ENCODE measurements around the gene ZNF343.

The ZNF343 gene

GRCh38 chr20:2455771-2456497 lies 52.8 kb downstream of the ZNF343 start:
- Histone ChIP-seq H3K36me3 (replicated peaks) (peaks cover 22% of the 10 kb centered on the region), H3K27ac (no peak overlapping the region), H3K27me3 (replicated peaks) (no peaks in the 10 kb centered on the region), H3K4me3 (ENCODE audit: low read depth, low read length) (no peak overlapping the region)
- no peak for DNase-seq
- in situ Hi-C loops (cut with HindIII; ENCODE audit: low pct_ligation_motif_present, low sequenced_read_pairs), result no loop called here
- TF ChIP-seq CTCF (IDR thresholded peaks at IDR 0.05; ENCODE audit: low read depth, low read length, missing control alignments), result no peak

GRCh38 chr20:2453792-2454191 lies 54.9 kb downstream of the ZNF343 start:
- DNase-seq, result no peak
- in situ Hi-C loops (cut with HindIII; ENCODE audit: low pct_ligation_motif_present, low sequenced_read_pairs), result no loop called here
- Histone ChIP-seq H3K27me3 (replicated peaks) (no peaks in the 10 kb centered on the region), H3K27ac (no peak overlapping the region), H3K36me3 (replicated peaks) (peaks cover 3% of the 10 kb centered on the region), H3K4me3 (ENCODE audit: low read depth, low read length) (no peak overlapping the region)
- TF ChIP-seq CTCF (IDR thresholded peaks at IDR 0.05; ENCODE audit: low read depth, low read length, missing control alignments), result no peak

GRCh38 chr20:2451939-2452732 lies 56.6 kb downstream of the ZNF343 start:
- Histone ChIP-seq H3K36me3 (replicated peaks) (no peaks in the 10 kb centered on the region), H3K27me3 (replicated peaks) (no peaks in the 10 kb centered on the region), H3K4me3 (ENCODE audit: low read depth, low read length) (no peak overlapping the region), H3K27ac (no peak overlapping the region)
- DNase-seq, result peak; percentile 65
- peak; percentile 95 for TF ChIP-seq CTCF (IDR thresholded peaks at IDR 0.05; ENCODE audit: low read depth, low read length, missing control alignments)
- in situ Hi-C loops (cut with HindIII; ENCODE audit: low pct_ligation_motif_present, low sequenced_read_pairs), result no loop called here

- TF ChIP-seq CTCF (IDR thresholded peaks at IDR 0.05; ENCODE audit: low read depth, low read length, missing control alignments), result no peak
- DNase-seq, result no peak
- Histone ChIP-seq H3K27ac (no peak overlapping the region), H3K36me3 (replicated peaks) (no peaks in the 10 kb centered on the region), H3K27me3 (replicated peaks) (no peaks in the 10 kb centered on the region), H3K4me3 (ENCODE audit: low read depth, low read length) (no peak overlapping the region)
- in situ Hi-C loops (cut with HindIII; ENCODE audit: low pct_ligation_motif_present, low sequenced_read_pairs), result no loop called here
Measured at GRCh38 chr20:2451422-2451821, 57.3 kb downstream of the ZNF343 start.

GRCh38 chr20:2449386-2449785 lies 59.3 kb downstream of the ZNF343 start:
- in situ Hi-C loops (cut with HindIII; ENCODE audit: low pct_ligation_motif_present, low sequenced_read_pairs), result no loop called here
- no peak for DNase-seq
- no peak for TF ChIP-seq CTCF (IDR thresholded peaks at IDR 0.05; ENCODE audit: low read depth, low read length, missing control alignments)
- H3K36me3 ChIP-seq (replicated peaks), result no peaks in the 10 kb centered on the region
- no peaks in the 10 kb centered on the region for H3K27me3 ChIP-seq (replicated peaks)
- no peak overlapping the region for H3K27ac ChIP-seq
- no peak overlapping the region for H3K4me3 ChIP-seq (ENCODE audit: low read depth, low read length)
